Loucy (cell line): ENCODE data around the gene TMSB4X.

Source experiments
- H2AFZ ChIP-seq: fragments of 200-600 bp; sonication (generic); 2 replicates; pipeline ENCODE4 v1.6.0; 2016; ENCODE audit warnings: antibody characterized with exemption, mild to moderate bottlenecking, low read length, moderate library complexity
- H3F3A ChIP-seq: fragments of 200-600 bp; 2 replicates; pipeline ENCODE4 v1.6.0; 2016; ENCODE audit warnings: antibody characterized with exemption, low read depth, mild to moderate bottlenecking
- H3K27me3 ChIP-seq: fragments of 200-600 bp; sonication (generic); 2 replicates; pipeline ENCODE4 v1.6.1; 2014; ENCODE audit warnings: low read length, mild to moderate bottlenecking; ENCODE audit not compliant: insufficient read depth, poor library complexity, severe bottlenecking
- H3K36me3 ChIP-seq: fragments of 200-600 bp; sonication (generic); 2 replicates; pipeline ENCODE4 v1.6.1; 2016; ENCODE audit warnings: low read length; ENCODE audit not compliant: insufficient read depth
- H3K4me1 ChIP-seq: fragments of 200-600 bp; sonication (generic); 2 replicates; pipeline ENCODE4 v1.5.1; 2014; ENCODE audit warnings: low read length, mild to moderate bottlenecking; ENCODE audit not compliant: insufficient read depth, poor library complexity, severe bottlenecking
- H3K4me2 ChIP-seq: fragments of 200-600 bp; sonication (generic); 2 replicates; pipeline ENCODE4 v1.6.0; 2014; ENCODE audit warnings: antibody characterized with exemption, low read length, low read depth, mild to moderate bottlenecking; ENCODE audit not compliant: poor library complexity, severe bottlenecking
- H3K4me3 ChIP-seq: fragments of 200-600 bp; sonication (generic); 2 replicates; pipeline ENCODE4 v1.5.1; 2014; ENCODE audit warnings: low read length, mild to moderate bottlenecking, mixed read lengths; ENCODE audit not compliant: poor library complexity, severe bottlenecking
- H3K79me2 ChIP-seq: fragments of 200-600 bp; sonication (generic); 2 replicates; pipeline ENCODE4 v1.6.1; 2014; ENCODE audit warnings: low read length; ENCODE audit not compliant: insufficient read depth
- H3K9ac ChIP-seq: fragments of 200-600 bp; sonication (generic); 2 replicates; pipeline ENCODE4 v1.6.0; 2014; ENCODE audit warnings: mild to moderate bottlenecking, low read depth, low read length, moderate library complexity; ENCODE audit not compliant: poor library complexity, severe bottlenecking
- H3K9me2 ChIP-seq: fragments of 200-600 bp; sonication (generic); replicated peaks from 2 replicates; pipeline ENCODE4 v1.6.1; 2016; ENCODE audit warnings: low read depth, low read length, mixed read lengths
- H3K9me3 ChIP-seq: fragments of 200-600 bp; sonication (generic); 2 replicates; pipeline ENCODE4 v1.6.1; 2014; ENCODE audit warnings: mild to moderate bottlenecking, antibody characterized with exemption, low read length, low read depth; ENCODE audit not compliant: insufficient read depth
- H4K20me1 ChIP-seq: fragments of 200-600 bp; sonication (generic); 2 replicates; pipeline ENCODE4 v1.6.0; 2014; ENCODE audit warnings: antibody characterized with exemption, low read length, mild to moderate bottlenecking; ENCODE audit not compliant: insufficient read depth, poor library complexity, severe bottlenecking
- CTCF ChIP-seq: fragments of 200-600 bp; sonication (generic); conservative IDR thresholded peaks from 2 replicates; pipeline ENCODE4 v1.5.1; 2014; ENCODE audit warnings: mild to moderate bottlenecking, antibody characterized with exemption, low read length
- EZH2phosphoT487 ChIP-seq: fragments of 200-600 bp; IDR thresholded peaks from 2 replicates; pipeline ENCODE4 v1.6.1; 2018; ENCODE audit warnings: antibody characterized with exemption, mild to moderate bottlenecking, moderate library complexity, borderline replicate concordance

Gene TMSB4X

GRCh38 chrX:13009273-13009672 is 34.4 kb downstream of the TMSB4X start:
- Histone ChIP-seq H3F3A (no peaks in the 10 kb centered on the region), H3K4me1 (peaks cover 17% of the 10 kb centered on the region), H3K4me3 (no peak overlapping the region), H3K9me3 (no peaks in the 10 kb centered on the region), H3K79me2 (no peaks in the 10 kb centered on the region), H3K9me2 (no peaks in the 10 kb centered on the region), H3K27me3 (no peaks in the 10 kb centered on the region), H3K4me2 (no peak overlapping the region), H3K9ac (no peak overlapping the region), H3K36me3 (no peaks in the 10 kb centered on the region), H4K20me1 (no peaks in the 10 kb centered on the region), H2AFZ (no peak overlapping the region)
- TF ChIP-seq CTCF (no peak), EZH2phosphoT487 (no peak)

- no peak overlapping the region for H3K4me3 ChIP-seq
- H3K4me2 ChIP-seq = no peak overlapping the region
- H3K9me3 ChIP-seq = no peaks in the 10 kb centered on the region
- no peak overlapping the region for H3K9ac ChIP-seq
- H3K27me3 ChIP-seq = no peaks in the 10 kb centered on the region
- H4K20me1 ChIP-seq = no peaks in the 10 kb centered on the region
- H3K9me2 ChIP-seq = no peaks in the 10 kb centered on the region
- H2AFZ ChIP-seq = no peak overlapping the region
- peaks cover 21% of the 10 kb centered on the region for H3K4me1 ChIP-seq
- H3K36me3 ChIP-seq = no peaks in the 10 kb centered on the region
- no peak for TF ChIP-seq EZH2phosphoT487
- no peak for TF ChIP-seq CTCF
- H3K79me2 ChIP-seq = no peaks in the 10 kb centered on the region
- no peaks in the 10 kb centered on the region for H3F3A ChIP-seq
Measured at GRCh38 chrX:13009844-13010243, 34.9 kb downstream of the TMSB4X start.

- H3K4me3 ChIP-seq = no peak overlapping the region
- H3K79me2 ChIP-seq = no peaks in the 10 kb centered on the region
- H3K4me2 ChIP-seq = no peak overlapping the region
- no peak overlapping the region for H2AFZ ChIP-seq
- H3K4me1 ChIP-seq = peaks cover 21% of the 10 kb centered on the region
- no peaks in the 10 kb centered on the region for H3K9me2 ChIP-seq
- TF ChIP-seq EZH2phosphoT487 = no peak
- no peak for TF ChIP-seq CTCF
- no peaks in the 10 kb centered on the region for H3K27me3 ChIP-seq
- H3K36me3 ChIP-seq = no peaks in the 10 kb centered on the region
- no peaks in the 10 kb centered on the region for H3F3A ChIP-seq
- H3K9ac ChIP-seq = no peak overlapping the region
- H3K9me3 ChIP-seq = no peaks in the 10 kb centered on the region
- no peaks in the 10 kb centered on the region for H4K20me1 ChIP-seq
Measured at GRCh38 chrX:13010546-13010945, 35.6 kb downstream of the TMSB4X start.
